HG02973 (cell line): ENCODE results near the gene KRT7.

ENCODE experiments used
- ATAC-seq: cut with Tn5 transposase; IDR thresholded peaks from one replicate; pipeline ENCODE4 v1.9.1; 2021; ENCODE audit warnings: moderate library complexity; ENCODE audit not compliant: unreplicated experiment

KRT7 gene

DNA sequence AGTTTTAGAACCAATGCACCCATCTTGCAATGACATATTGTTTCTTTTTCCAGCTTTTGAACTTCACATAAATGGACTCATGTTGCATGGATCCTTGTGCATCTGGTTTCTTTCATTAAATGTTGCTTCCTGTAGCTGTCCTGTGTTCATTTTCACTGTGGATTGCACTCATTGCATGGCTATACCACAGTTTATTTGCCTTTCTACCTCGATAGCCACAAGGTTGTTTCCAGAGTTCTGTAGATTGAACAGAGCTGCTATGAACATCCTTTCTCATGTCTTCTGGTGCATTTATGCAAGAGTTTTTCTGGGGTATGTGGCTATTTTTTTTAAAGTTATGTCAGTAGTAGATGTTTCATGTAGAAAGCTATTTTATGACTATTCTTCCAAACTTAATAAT lies 61.8 kb downstream of the KRT7 start:
- no peak for ATAC-seq

DNA sequence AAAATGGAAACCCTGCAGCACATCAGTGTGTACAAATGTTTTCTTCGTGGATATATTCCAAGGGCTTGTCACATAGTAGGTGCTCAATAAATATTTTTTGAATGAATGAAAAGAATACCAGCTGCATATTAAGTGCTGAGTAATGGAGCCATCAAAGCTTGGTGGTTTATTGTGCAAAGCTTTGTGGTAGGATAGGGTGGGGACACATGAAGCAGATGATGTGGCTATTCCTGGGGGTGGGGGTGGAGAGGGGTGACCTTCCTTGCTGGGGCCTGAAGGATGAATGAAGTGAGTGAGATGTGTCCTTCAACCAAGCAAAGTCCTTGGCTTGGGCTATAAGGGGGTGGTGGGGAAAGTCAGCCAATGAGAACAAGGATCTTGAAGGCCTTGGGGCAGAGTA lies 62.6 kb downstream of the KRT7 start:
- ATAC-seq: no peak

DNA sequence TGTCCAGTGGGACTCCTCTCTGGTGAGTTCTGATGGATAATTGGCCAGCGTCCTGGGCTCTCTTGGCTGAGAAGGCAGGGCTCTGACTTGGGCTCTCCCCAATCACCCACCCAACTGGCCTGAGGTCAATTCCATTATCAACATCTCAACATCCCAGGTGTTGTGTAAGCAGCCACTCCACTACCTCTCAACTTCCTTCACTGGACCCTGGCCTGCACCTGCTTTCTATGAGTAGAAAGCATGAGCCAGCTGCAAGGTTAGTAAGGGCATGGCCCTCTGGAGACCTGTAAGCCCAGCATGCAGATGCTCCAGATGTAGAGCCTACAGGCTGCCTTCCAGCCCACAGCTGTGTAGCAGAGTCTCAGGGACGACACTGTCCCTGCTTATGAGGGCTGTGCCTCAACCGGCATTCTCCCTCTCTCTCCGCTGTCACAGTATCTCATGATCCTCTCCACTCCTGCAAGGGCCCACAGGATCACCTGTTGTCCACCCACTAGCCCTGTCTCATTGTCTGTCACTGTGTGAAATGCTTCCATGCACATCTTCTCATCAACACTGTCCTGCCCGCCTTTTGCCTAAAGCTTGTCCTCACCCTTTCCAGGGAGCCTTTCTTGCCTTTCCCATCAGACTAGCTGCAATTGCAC lies 63.7 kb downstream of the KRT7 start:
- no peak for ATAC-seq
